GM12875 (cell line): Measurements from ENCODE around the gene SCGB3A1.

ENCODE experiments used
- H3K4me3 ChIP-seq: one replicate; pipeline ENCODE4 v1.5.1; 2011; ENCODE audit warnings: low read depth, low read length, control low read depth
- TF ChIP-seq, protein P1 (sequence below): IDR thresholded peaks from 2 replicates; pipeline ENCODE4 v1.5.1; 2011; ENCODE audit warnings: low read depth, mild to moderate bottlenecking, control low read depth, inconsistent platforms, low read length, moderate library complexity, borderline replicate concordance; ENCODE audit not compliant: insufficient read depth

SCGB3A1 gene

DNA sequence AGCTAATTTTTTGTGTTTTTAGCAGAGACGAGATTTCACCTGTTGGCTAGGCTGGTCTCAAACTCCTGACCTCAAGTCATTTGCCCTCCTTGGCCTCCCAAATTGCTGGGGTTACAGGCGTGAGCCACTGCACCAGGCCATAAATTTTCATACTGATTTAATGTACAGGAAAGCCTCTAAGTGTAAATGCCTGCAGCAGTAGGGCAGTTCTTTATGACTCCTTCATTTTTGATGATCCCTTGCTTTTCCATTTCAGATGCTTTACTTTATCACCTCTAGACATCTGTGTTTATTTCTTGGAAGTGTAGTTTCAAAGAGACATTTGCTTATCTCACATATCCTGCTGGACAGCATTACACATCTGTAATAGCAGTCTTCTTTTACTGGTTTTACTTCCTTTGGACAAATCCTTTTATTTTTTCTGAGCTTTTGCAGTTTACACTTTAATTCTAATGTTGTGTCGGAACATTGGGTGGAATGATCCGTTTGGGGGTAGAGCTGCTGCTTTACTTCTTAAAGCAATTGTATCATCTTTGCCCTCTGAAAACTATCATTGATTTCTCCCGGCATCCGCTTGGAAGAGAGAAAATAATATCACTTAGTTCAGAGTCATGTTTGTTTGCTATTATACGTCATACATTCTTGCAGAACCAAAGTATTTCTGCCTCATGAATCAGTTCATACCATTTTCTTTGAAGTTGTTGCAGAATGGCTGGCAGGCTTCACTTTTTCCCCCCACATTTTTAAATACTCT, 36.0 kb downstream of the SCGB3A1 start:
- TF ChIP-seq, protein P1, sequence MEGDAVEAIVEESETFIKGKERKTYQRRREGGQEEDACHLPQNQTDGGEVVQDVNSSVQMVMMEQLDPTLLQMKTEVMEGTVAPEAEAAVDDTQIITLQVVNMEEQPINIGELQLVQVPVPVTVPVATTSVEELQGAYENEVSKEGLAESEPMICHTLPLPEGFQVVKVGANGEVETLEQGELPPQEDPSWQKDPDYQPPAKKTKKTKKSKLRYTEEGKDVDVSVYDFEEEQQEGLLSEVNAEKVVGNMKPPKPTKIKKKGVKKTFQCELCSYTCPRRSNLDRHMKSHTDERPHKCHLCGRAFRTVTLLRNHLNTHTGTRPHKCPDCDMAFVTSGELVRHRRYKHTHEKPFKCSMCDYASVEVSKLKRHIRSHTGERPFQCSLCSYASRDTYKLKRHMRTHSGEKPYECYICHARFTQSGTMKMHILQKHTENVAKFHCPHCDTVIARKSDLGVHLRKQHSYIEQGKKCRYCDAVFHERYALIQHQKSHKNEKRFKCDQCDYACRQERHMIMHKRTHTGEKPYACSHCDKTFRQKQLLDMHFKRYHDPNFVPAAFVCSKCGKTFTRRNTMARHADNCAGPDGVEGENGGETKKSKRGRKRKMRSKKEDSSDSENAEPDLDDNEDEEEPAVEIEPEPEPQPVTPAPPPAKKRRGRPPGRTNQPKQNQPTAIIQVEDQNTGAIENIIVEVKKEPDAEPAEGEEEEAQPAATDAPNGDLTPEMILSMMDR: no peak
- H3K4me3 ChIP-seq: no peak overlapping the region

DNA sequence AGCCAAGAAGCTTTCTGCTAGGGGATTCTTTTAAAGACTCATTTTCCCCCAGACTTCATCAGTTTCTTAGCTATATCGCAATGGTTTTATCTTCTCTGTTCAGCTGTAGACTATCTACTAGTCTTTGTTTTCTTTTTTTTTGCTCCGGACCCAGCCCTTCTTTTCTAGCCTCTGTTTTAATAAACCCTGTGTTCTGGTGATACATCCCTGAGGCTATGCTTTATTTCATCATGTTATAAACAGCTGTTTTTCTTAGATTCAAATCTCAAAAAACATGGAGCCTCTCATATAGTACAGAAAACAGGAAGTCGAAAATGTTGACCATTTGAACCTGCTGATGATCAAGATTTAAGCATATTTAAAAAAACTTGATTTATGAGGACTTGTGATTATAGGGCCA, 37.8 kb downstream of the SCGB3A1 start:
- TF ChIP-seq, protein P1: no peak
- H3K4me3 ChIP-seq: no peak overlapping the region

DNA sequence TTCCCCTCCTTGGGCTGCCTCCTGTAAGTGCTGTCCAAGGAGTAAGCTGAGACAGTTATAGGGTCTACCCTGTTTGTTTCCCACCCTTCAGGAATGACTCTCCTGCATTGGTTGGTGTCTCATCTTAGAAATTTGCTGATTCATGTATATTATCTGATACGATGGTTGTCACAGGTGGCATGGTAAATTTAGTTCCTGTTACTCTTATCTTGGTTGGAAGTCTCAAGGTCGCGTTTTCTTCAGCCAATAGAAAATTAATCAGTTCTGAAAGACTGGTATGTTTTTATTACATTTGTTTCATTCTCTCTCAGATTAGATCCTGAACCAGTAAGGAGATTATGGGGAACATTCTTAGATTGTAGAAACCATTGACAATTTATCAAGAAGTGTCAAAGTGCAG, 42.7 kb downstream of the SCGB3A1 start:
- no peak overlapping the region for H3K4me3 ChIP-seq
- TF ChIP-seq, protein P1: no peak

DNA sequence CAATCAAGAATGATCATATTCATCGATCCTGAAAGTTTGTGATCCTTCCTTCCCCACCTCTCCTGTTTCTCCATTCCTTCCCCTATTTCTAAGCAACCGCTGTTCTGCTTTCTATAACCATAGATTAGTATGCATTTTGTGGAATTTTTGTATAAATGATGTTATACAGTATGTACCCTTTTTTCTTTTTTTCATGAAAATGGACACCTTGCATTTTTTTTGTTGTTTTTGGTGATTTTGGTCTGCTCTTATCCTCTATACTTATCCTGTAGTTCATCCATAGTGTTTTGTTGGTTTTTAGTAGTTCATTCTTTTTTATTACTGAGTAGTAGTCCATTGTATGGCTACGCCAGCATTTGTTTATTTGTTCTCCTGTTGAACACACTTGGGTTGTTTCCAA, 46.1 kb downstream of the SCGB3A1 start:
- TF ChIP-seq, protein P1: no peak
- H3K4me3 ChIP-seq: no peak overlapping the region

DNA sequence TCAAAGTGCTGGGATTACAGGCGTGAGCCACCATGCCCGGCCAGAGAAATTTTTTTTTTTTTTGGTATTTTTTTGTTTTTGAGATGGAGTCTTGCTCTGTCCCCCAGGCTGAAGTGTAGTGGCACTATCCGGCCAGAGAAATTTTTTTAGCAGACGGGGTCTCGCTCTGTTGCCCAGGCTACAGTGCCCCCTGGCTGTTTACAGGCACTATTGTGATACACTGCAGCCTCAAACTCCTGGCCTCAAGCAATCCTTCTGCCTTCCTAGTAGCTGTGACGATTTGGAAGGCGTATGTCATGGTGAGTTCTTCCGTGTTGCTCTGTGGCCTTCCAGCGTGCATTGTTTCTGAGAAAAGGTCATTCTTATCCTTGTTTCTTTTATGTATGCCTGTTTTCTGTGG, 49.6 kb downstream of the SCGB3A1 start:
- H3K4me3 ChIP-seq: no peak overlapping the region
- TF ChIP-seq, protein P1: no peak
